H1 (cell line): ENCODE data around the gene ARID3B. TPM values are rescaled to one million over a fixed set of nuclear protein-coding genes. Genes with fewer than 3 reads are reported as not detected.

ENCODE experiments used
- CTCF ChIA-PET: fragments of 300-600 bp; sonication (Branson Sonifier 250); formaldehyde crosslinking; loops from one replicate; lab custom pipeline; 2021; ENCODE audit not compliant: partially characterized antibody; lab: Charles Lee
- POLR2A ChIA-PET: fragments of 300-600 bp; sonication (Branson Sonifier 250); formaldehyde crosslinking; loops from one replicate; lab custom pipeline; 2021; ENCODE audit warnings: inconsistent platforms; ENCODE audit not compliant: partially characterized antibody; lab: Charles Lee
- DNase-seq, 2 experiments: peaks; one replicate each; pipeline versions ENCODE4 v3.0.0 to v3.0.0-alpha.2; 2010 to 2022; ENCODE audit warnings: low spot score in 2 of 2, low read depth in 1 of 2, mixed read lengths in 1 of 2
- FAIRE-seq: peaks from 2 replicates; lab custom pipeline; 2011; peaks lifted over from hg19 to GRCh38; lab: Jason Lieb, UNC
- H2AFZ ChIP-seq: 2 replicates; pipeline ENCODE4 v1.8.1; 2012; ENCODE audit warnings: low read length, inconsistent platforms
- H2AK5ac ChIP-seq: 2 replicates; pipeline ENCODE4 v1.6.1; 2013; ENCODE audit warnings: low read depth, low read length
- H2BK120ac ChIP-seq: replicated peaks from 2 replicates; pipeline ENCODE3; 2013; ENCODE audit warnings: low read depth, low read length, inconsistent platforms
- H2BK12ac ChIP-seq: 2 replicates; pipeline ENCODE4 v1.6.1; 2013; ENCODE audit warnings: low read depth, low read length
- H2BK15ac ChIP-seq: 2 replicates; pipeline ENCODE4 v1.6.1; 2013; ENCODE audit warnings: low read length
- H2BK20ac ChIP-seq: 2 replicates; pipeline ENCODE4 v1.6.1; 2013; ENCODE audit warnings: low read length
- H2BK5ac ChIP-seq: 2 replicates; pipeline ENCODE4 v1.6.1; 2013; ENCODE audit warnings: low read depth, low read length
- H3K14ac ChIP-seq: 2 replicates; pipeline ENCODE4 v1.6.1; 2013; ENCODE audit warnings: inconsistent platforms; ENCODE audit not compliant: insufficient read length
- H3K18ac ChIP-seq: 2 replicates; pipeline ENCODE4 v1.6.1; 2013; ENCODE audit warnings: low read length; ENCODE audit errors: extremely low read depth
- H3K23ac ChIP-seq: 2 replicates; pipeline ENCODE4 v1.6.1; 2013; ENCODE audit warnings: inconsistent platforms; ENCODE audit not compliant: insufficient read length
- H3K23me2 ChIP-seq: 2 replicates; pipeline ENCODE4 v1.6.1; 2013; ENCODE audit warnings: low read depth, low read length
- H3K27ac ChIP-seq: 2 replicates; pipeline ENCODE4 v1.6.1; 2011; ENCODE audit warnings: low read depth, low read length, inconsistent platforms
- H3K27me3 ChIP-seq, 4 experiments: replicated peaks in 1 of 4; 1 replicate in 1 of 4; 2 replicates in 3 of 4; pipeline versions ENCODE4 v1.6.1 to v1.8.1; 2011 to 2013; ENCODE audit warnings: low read length in 3 of 4, mild to moderate bottlenecking in 3 of 4, inconsistent platforms in 2 of 4, mixed read lengths in 2 of 4, moderate library complexity in 1 of 4; ENCODE audit not compliant: control insufficient read depth in 3 of 4, insufficient read depth in 3 of 4; ENCODE audit errors: extremely low read depth in 1 of 4
- H3K36me3 ChIP-seq, 4 experiments: 2 replicates each; pipeline versions ENCODE4 v1.6.1 to v1.8.1; 2011 to 2013; ENCODE audit warnings: mild to moderate bottlenecking in 4 of 4, low read length in 3 of 4, moderate library complexity in 2 of 4, control low read depth in 1 of 4, inconsistent platforms in 1 of 4; ENCODE audit not compliant: insufficient read depth in 4 of 4, control insufficient read depth in 2 of 4
- H3K4ac ChIP-seq: replicated peaks from 2 replicates; pipeline ENCODE3; 2013; ENCODE audit warnings: low read length, low read depth, mixed read lengths, inconsistent platforms; ENCODE audit not compliant: insufficient read length
- H3K4me1 ChIP-seq, 4 experiments: replicated peaks in 1 of 4; 1 replicate in 1 of 4; 2 replicates in 3 of 4; pipeline versions ENCODE4 v1.6.1 to v1.8.1; 2011 to 2013; ENCODE audit warnings: low read length in 3 of 4, inconsistent platforms in 2 of 4, mixed read lengths in 1 of 4; ENCODE audit not compliant: insufficient read depth in 4 of 4, control insufficient read depth in 3 of 4
- H3K4me2 ChIP-seq, 2 experiments: 2 replicates each; pipeline versions ENCODE4 v1.6.1 to v1.8.1; 2011 to 2013; ENCODE audit warnings: low read depth in 2 of 2, low read length in 2 of 2, control low read depth in 1 of 2, inconsistent platforms in 1 of 2, mild to moderate bottlenecking in 1 of 2; ENCODE audit not compliant: insufficient read depth in 1 of 2
- H3K4me3 ChIP-seq, 4 experiments: fragments of 200-600, 300-600 bp in 1 of 4; sonication (generic), shearing (Covaris generic), sonication (Bioruptor Twin) in 1 of 4; 2 replicates each; pipeline versions ENCODE4 v1.5.1 to v1.8.1; 2011 to 2016; ENCODE audit warnings: low read length in 4 of 4, low read depth in 3 of 4, control low read depth in 2 of 4, inconsistent platforms in 2 of 4, mild to moderate bottlenecking in 2 of 4, mixed read lengths in 1 of 4, moderate library complexity in 1 of 4; ENCODE audit not compliant: insufficient read depth in 2 of 4; ENCODE audit errors: extremely low read depth in 1 of 4
- H3K56ac ChIP-seq: replicated peaks from 2 replicates; pipeline ENCODE3; 2013; ENCODE audit warnings: low read depth, mild to moderate bottlenecking, mixed read lengths, low read length, inconsistent platforms; ENCODE audit not compliant: insufficient read length
- H3K79me1 ChIP-seq: 2 replicates; pipeline ENCODE4 v1.6.1; 2013; ENCODE audit warnings: low read depth, low read length, control low read depth
- H3K79me2 ChIP-seq, 2 experiments: 2 replicates each; pipeline versions ENCODE4 v1.6.1 to v1.8.1; 2012 to 2013; ENCODE audit warnings: low read length in 2 of 2, mild to moderate bottlenecking in 2 of 2, inconsistent platforms in 1 of 2; ENCODE audit not compliant: insufficient read depth in 2 of 2, control insufficient read depth in 1 of 2
- H3K9ac ChIP-seq, 4 experiments: replicated peaks in 1 of 4; 1 replicate in 1 of 4; 2 replicates in 3 of 4; pipeline versions ENCODE4 v1.6.1 to v1.8.1; 2011 to 2013; ENCODE audit warnings: low read depth in 3 of 4, low read length in 3 of 4, control low read depth in 2 of 4, mild to moderate bottlenecking in 2 of 4, moderate library complexity in 2 of 4, inconsistent platforms in 1 of 4; ENCODE audit errors: extremely low read depth in 1 of 4
- H3K9me3 ChIP-seq, 2 experiments: 2 replicates each; pipeline versions ENCODE4 v1.6.1 to v1.8.1; 2012 to 2013; ENCODE audit warnings: mild to moderate bottlenecking in 2 of 2, moderate library complexity in 2 of 2, control low read depth in 1 of 2, inconsistent platforms in 1 of 2, low read depth in 1 of 2, low read length in 1 of 2, mixed read lengths in 1 of 2; ENCODE audit not compliant: insufficient read depth in 2 of 2
- H4K20me1 ChIP-seq, 2 experiments: replicated peaks in 1 of 2; 2 replicates each; pipeline versions ENCODE3 to v1.8.1; 2011 to 2013; ENCODE audit warnings: inconsistent platforms in 2 of 2, low read length in 2 of 2, mild to moderate bottlenecking in 1 of 2; ENCODE audit not compliant: insufficient read depth in 2 of 2, control insufficient read depth in 1 of 2
- H4K5ac ChIP-seq: 2 replicates; pipeline ENCODE4 v1.6.1; 2013; ENCODE audit warnings: low read length, low read depth, mixed read lengths, inconsistent platforms; ENCODE audit not compliant: insufficient read length
- H4K8ac ChIP-seq: 2 replicates; pipeline ENCODE4 v1.8.0; 2013; ENCODE audit warnings: mild to moderate bottlenecking, moderate library complexity, low read length, inconsistent platforms; ENCODE audit not compliant: insufficient read depth; ENCODE audit errors: extremely low read depth
- H4K91ac ChIP-seq: replicated peaks from 2 replicates; pipeline ENCODE3; 2013; ENCODE audit warnings: low read length, mixed read lengths, inconsistent platforms; ENCODE audit not compliant: insufficient read length
- BRCA1 ChIP-seq: IDR thresholded peaks from 2 replicates; pipeline ENCODE4 v1.6.1; 2012; ENCODE audit warnings: low read depth, low read length, improper control_type of control experiment
- GABPA ChIP-seq: IDR thresholded peaks from 2 replicates; pipeline ENCODE4 v1.6.1; 2011; ENCODE audit warnings: mild to moderate bottlenecking, low read length, moderate library complexity, borderline replicate concordance; ENCODE audit not compliant: insufficient read depth
- POLR2A ChIP-seq, 2 experiments: IDR thresholded peaks; 1 replicate in 1 of 2; 2 replicates in 1 of 2; pipeline ENCODE4 v1.6.1; 2011; ENCODE audit warnings: low read depth in 2 of 2, low read length in 2 of 2, mild to moderate bottlenecking in 2 of 2; ENCODE audit errors: control extremely low read depth in 1 of 2
- SAP30 ChIP-seq: fragments of 300-600 bp; sonication (generic); IDR thresholded peaks from 2 replicates; pipeline ENCODE4 v1.7.1; 2012; ENCODE audit warnings: low read length, moderate library complexity, mild to moderate bottlenecking, inconsistent platforms; ENCODE audit not compliant: insufficient read depth, insufficient replicate concordance
- SIRT6 ChIP-seq: IDR thresholded peaks from one replicate; pipeline ENCODE4 v1.7.1; 2012; ENCODE audit warnings: low read length, inconsistent platforms
- SP1 ChIP-seq: IDR thresholded peaks from 2 replicates; pipeline ENCODE4 v1.6.1; 2011; ENCODE audit warnings: low read depth, low read length
- SUZ12 ChIP-seq: fragments of 200-600 bp; sonication (generic); IDR thresholded peaks from 2 replicates; pipeline ENCODE4 v1.6.1; 2012; ENCODE audit warnings: mild to moderate bottlenecking, inconsistent platforms, low read length, moderate library complexity, mixed read lengths
- ZNF274 ChIP-seq: IDR thresholded peaks from 2 replicates; pipeline ENCODE4 v1.7.0; 2012; ENCODE audit warnings: low read length, borderline replicate concordance; ENCODE audit errors: extremely low read depth
- WGBS, 2 experiments: shearing (Covaris generic) in 1 of 2; methylation state at CpG; one replicate each; pipeline versions ENCODE4 v1.1.6 to v1.1.7; 2013 to 2015; ENCODE audit warnings: low lambda C conversion rate in 2 of 2, mixed read lengths in 2 of 2, inconsistent platforms in 1 of 2, low coverage in 1 of 2, missing lambda C conversion rate in 1 of 2; ENCODE audit not compliant: insufficient replicate concordance in 2 of 2, insufficient coverage in 1 of 2, insufficient read length in 1 of 2; ENCODE audit errors: extremely low coverage in 1 of 2, missing lambda C conversion rate in 1 of 2; 5-methylcytosine and 5-hydroxymethylcytosine counted together
- polyA plus RNA-seq, 7 experiments: library from polyadenylated mRNA; depleted of rRNA in 3 of 7; stranded (reverse) in 5 of 7; unstranded in 2 of 7; fragments of >200 nt in 5 of 7; fragments of 200-250 nt in 2 of 7; gene quantifications; 1 replicate in 5 of 7; 2 replicates in 1 of 7; 4 replicates in 1 of 7; pipeline versions ENCODE4 v1.2.1 to v1.2.3, GENCODE V29; 2011 to 2013; ENCODE audit warnings: missing spikeins in 2 of 7, mixed read lengths in 2 of 7
- total RNA-seq: library from RNA; stranded (reverse); fragmentation: NEBNext Ultra II Directional; extraction: Animal tissue kit (Norgen Biotek cat#: 25700); gene quantifications from 2 replicates; pipeline ENCODE4 v1.2.1, GENCODE V29; 2021

ARID3B gene
- total and polyA plus RNA-seq, 2 of the 8 experiments (the other 6 are each of a cell fraction or from before 2014, with no cell fraction given) = 81.0 to 115 TPM

DNA sequence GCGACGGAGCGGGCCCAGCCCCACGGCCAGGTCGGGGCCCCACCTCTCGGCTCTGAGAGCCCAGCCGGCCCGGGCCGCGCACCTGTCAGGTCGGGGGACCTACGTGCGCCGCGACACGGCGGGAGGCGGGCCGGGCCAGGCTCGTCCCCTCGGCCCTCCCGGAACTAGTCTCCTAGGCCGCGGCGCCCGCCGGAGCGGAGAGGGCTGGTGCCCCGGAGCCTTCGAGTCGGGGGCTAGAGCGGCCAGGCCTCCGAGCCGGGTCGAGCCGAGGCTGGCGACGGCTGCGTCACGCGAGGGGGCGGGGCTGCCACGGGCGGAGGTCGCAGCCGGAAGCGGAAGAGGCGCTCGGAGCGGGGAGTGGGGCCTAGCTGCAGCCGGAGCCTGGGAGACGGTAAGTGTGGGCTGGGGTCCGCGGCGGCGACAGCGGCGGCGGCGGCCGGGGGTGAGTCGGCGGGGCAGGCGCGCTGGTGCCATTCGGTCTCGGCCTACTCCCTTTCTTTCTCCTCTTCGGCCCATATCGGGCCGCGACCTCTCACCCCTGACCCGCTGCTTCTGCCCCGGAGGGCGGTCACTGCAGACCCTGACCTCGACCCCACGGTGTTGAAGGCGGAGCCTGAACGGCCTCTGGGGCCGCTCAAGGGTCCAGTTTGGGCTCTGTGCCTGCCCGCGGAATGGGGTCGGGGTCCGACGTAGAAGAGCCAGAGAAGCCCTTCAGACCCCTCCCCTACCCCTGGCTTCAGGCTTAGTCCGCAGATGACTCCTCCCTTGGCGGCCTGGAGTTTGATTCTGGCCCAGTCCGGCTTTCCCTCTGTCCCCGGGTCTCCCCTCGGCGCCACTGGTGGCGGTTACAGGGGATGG is 74.7 kb downstream of the ARID3B start, which contains the start of gene CLK3:
Gene CLK3, plus strand, starts transcription at position 329 of the 858 bp plus-strand sequence. CDS start 3,361 bp downstream, outside the sequence.
- peak within 1 kb of the TSS; percentile 73 for H2BK5ac ChIP-seq
- peak within 1 kb of the TSS; percentile 32 to 94 (median 82) for H3K9ac ChIP-seq
- peak within 1 kb of the TSS; percentile 75; the same call in 1 of the 2 replicates for H2AFZ ChIP-seq
- H3K4me1 ChIP-seq = peaks cover 0 to 5% (median 2%) of the 10 kb centered on the region in 4 experiments; a peak in 5 of 7 replicates
- H2BK120ac ChIP-seq = no peak within 1 kb of the TSS
- ChIA-PET POLR2A (interaction anchor here (0.6 to 10.0 kb wide), 12 partner anchors 11 to 168 kb away, joined by 3 to 122 read pairs (median 5); partner anchors contain the start of genes ARID3B and UBL7), CTCF (interaction anchor here (0.6 to 37.5 kb wide), 4 partner anchors 11 to 243 kb away, joined by 4 to 1439 read pairs (median 272); partner anchors contain the start of genes CSK and CYP1A2)
- H2AK5ac ChIP-seq = no peak within 1 kb of the TSS
- H3K56ac ChIP-seq = peak within 1 kb of the TSS; percentile 51
- H3K4ac ChIP-seq = no peak within 1 kb of the TSS
- H4K20me1 ChIP-seq = peaks cover 14 to 39% of the 10 kb centered on the region in 2 experiments
- no peak within 1 kb of the TSS for H2BK15ac ChIP-seq
- H3K27me3 ChIP-seq = peaks cover 0 to 15% (median 11%) of the 10 kb centered on the region in 4 experiments; a peak in 4 of 7 replicates
- H3K79me2 ChIP-seq = peaks cover 14 to 35% of the 10 kb centered on the region in 2 experiments
- DNase-seq = peak; percentile 79 to 98
- H4K8ac ChIP-seq = peak within 1 kb of the TSS; percentile 94
- H4K91ac ChIP-seq = peak within 1 kb of the TSS; percentile 52
- FAIRE-seq = no peak
- H3K9me3 ChIP-seq = no peaks in the 10 kb centered on the region
- peak within 1 kb of the TSS; percentile 3 for H4K5ac ChIP-seq
- WGBS, 2 experiments = 2% methylated on average over 50 of the region's 91 CpGs; no CpG with 5 or more reads in 1 of the 2 experiments
- H3K4me3 ChIP-seq = peak within 1 kb of the TSS; percentile 80 to 96 (median 84)
- no peak within 1 kb of the TSS for H2BK20ac ChIP-seq
- peak within 1 kb of the TSS; percentile 68 for H3K27ac ChIP-seq
- no peak within 1 kb of the TSS for H2BK12ac ChIP-seq
- H3K23ac ChIP-seq = no peak within 1 kb of the TSS
- no peak within 1 kb of the TSS for H3K14ac ChIP-seq
- H3K36me3 ChIP-seq = peaks cover 7 to 15% (median 9%) of the 10 kb centered on the region in 4 experiments; a peak in 6 of 8 replicates
- peak within 1 kb of the TSS; percentile 85; the same call in 1 of the 2 replicates for H3K18ac ChIP-seq
- H3K23me2 ChIP-seq = peaks cover 16% of the 10 kb centered on the region; the same call in 1 of the 2 replicates
- peaks cover 10% of the 10 kb centered on the region for H3K79me1 ChIP-seq
- H3K4me2 ChIP-seq = peak within 1 kb of the TSS; percentile 88 to 92
- TF ChIP-seq SAP30 = peak; percentile 88
- no peak; the same call in 1 of the 2 replicates for TF ChIP-seq BRCA1
- no peak for TF ChIP-seq ZNF274
- peak in 1 of 2 experiments; percentile 85; a peak in 2 of 3 replicates for TF ChIP-seq POLR2A (IDR thresholded peaks at IDR 0.05; ENCODE audit: control extremely low read depth in 1 of 2, low read depth in 2 of 2, low read length in 2 of 2)
- peak; percentile 59; the same call in 1 of the 2 replicates for TF ChIP-seq SP1
- no peak for TF ChIP-seq SIRT6
- TF ChIP-seq GABPA = peak; percentile 91
- TF ChIP-seq SUZ12 = no peak
